DMS114 treated with DMSO at 0.1 percent for 48 hours (cell line): ENCODE results near the gene MAG.
A peak's percentile ranks its signal among the peaks of the same experiment; 100 is the strongest.

Experiments
- DNase-seq: peaks from one replicate; lab custom pipeline; 2025; ENCODE audit not compliant: unreplicated experiment; lab: John Stamatoyannopoulos, UW

Gene MAG

DNA sequence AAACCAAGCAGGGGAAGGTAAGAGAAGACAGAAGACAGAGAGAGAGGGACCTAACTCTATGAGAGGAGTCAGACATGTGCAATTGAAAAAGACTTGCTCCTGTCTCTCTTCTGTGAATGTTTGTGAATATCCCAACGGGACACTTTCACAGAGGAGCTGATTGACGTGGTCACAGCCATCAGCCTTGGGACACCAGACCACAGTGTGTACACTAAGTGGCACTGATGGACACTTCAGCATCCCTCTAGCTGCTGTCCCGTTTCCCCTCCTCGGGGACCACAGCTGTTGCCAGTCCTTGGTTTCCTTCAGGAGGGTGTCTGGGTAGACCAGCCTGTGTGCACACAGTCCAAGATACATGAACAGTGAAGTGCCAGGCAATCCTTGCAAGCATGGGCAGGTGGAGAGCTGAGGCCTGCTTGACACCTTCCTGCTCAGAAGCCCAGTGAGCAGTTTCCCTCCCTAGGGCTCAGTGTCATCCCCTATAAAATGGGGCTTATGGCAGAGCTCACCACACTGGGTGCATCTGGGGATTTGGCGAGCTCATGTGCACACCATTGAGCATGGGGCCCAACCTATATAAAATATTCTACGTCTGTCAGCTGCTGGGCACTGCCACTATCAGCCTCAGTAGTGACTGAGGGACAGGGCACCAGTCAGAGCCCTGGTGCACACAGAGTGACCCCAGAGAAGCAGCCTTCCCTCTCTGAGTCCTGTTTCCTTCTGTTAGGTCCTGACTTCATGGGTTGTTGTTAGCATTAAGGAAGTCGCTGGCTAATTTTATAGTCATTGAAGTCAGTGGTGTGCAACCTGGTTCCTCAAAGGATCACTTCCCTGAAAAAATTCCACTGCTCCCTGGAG, 27.5 kb upstream of the MAG start:
- no peak for DNase-seq

DNA sequence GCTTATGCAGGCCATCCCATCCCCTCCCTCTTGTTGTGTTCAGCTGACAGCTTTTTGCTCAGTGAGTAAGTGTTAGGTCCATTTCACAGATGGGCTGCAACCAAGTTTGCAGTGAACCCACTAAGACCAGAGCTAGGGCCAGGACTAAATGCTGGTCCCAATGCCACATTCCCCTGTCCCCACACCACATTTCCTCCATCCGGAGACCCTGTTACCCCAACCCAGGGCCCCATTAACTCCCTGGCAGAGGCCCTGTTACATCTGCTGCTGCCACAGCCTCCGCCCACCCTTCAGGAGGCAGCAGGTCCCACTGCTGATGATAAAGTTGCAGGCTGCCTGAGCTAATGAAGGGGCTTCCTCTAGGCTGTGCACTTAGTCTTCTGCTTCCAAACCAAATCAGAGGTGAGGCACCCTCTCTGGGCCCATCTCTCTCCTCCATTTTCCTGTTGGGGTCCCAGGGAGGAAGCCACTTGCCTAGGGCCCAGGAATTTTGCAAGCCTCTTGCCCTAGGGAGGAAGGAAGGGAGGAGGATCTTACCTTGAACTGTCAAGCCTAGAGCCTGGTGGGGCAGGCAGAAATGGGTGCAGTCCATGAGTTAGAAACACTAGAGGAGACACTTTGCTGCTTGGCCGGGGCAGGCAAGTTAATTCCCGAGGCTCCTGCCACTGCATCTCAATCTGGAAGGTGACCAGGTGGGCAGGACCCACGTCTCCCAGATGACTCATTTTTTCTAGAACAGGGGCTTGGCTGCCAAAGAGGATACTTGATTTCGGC, 26.6 kb upstream of the MAG start:
- DNase-seq, result no peak

DNA sequence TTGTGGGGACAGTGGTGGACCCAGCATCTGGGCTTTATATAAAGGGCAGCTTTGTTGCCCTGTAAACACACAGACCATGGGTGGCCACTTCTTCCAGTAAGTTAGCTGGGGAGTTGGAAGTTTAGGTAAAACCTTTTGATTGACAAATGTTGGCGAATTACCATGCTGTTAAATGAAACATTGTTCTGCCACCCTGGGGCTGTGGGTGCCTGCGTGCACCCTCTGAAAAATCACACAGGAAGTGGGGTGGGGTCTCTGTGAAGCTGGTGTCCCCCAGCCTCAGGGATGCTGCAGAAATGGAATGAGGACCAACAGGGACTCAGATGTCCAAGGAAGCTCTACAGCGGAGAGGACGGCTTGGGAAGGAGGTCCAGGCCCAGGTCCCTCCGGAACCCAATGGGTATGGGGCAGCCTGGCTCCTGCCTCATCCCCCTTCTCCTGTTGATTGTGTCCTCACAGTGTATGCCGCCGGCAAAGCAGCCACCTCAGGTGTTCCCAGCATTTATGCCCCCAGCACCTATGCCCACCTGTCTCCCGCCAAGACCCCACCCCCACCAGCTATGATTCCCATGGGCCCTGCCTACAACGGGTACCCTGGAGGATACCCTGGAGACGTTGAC, 26.0 kb upstream of the MAG start:
- DNase-seq, result no peak

DNA sequence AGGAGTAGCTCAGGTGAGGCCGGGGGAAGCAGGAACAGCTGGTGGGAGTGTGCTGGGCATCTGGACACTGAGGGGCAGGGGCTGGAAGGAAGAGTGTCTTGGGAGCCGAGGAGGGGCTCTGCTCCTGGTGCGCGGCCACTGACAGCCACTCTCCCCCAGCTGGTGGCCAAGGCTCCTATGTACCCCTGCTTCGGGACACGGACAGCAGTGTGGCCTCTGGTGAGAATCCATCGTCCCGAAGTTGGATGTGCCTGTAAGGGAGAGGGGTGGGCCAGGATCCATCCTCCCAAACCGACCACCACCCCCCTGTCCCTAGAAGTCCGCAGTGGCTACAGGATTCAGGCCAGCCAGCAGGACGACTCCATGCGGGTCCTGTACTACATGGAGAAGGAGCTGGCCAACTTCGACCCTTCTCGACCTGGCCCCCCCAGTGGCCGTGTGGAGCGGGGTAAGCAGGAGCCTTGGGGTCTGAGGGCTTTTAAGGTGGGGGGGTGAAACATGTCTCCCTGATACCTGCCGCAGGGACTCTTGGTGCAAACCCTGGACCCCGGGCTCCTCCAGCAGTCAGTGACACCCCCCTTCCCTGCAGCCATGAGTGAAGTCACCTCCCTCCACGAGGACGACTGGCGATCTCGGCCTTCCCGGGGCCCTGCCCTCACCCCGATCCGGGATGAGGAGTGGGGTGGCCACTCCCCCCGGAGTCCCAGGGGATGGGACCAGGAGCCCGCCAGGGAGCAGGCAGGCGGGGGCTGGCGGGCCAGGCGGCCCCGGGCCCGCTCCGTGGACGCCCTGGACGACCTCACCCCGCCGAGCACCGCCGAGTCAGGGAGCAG, 25.2 kb upstream of the MAG start:
- DNase-seq, result no peak

DNA sequence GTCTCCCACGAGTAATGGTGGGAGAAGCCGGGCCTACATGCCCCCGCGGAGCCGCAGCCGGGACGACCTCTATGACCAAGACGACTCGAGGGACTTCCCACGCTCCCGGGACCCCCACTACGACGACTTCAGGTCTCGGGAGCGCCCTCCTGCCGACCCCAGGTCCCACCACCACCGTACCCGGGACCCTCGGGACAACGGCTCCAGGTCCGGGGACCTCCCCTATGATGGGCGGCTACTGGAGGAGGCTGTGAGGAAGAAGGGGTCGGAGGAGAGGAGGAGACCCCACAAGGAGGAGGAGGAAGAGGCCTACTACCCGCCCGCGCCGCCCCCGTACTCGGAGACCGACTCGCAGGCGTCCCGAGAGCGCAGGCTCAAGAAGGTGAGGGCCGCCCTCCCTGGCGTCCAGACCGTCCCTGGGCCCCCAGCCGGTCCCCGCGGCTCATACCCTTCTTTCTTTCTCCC, 24.6 kb upstream of the MAG start:
- DNase-seq, result no peak

DNA sequence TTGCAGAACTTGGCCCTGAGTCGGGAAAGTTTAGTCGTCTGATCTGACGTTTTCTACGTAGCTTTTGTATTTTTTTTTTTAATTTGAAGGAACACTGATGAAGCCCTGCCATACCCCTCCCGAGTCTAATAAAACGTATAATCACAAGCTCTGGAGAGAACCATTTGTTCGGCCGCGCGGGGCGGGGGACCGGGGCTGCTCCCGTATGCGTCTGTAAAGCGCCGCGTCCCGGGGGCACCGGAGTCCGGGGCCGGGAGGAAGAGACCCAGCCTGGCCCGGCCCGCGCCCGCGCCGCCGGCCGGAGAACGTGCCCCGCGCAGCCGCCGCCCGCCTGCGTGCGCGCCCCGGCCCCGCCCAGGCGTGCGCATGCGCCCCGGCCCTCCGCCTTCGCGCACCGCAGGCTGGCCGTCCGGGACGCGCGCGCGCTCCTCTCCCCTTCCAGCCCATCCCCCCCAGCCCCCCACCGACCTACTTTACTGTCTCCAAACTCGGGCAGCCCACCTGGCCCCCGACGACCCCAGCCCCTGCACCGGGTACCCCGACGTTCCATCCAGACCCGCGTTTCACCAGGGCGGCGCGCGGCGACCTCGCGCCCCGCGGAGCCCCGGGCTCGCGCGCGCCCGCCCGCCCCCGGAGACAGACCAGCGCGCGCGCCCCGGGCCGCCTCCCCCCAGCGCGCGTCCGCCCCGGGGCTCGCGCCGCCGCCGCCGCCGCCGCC, 24.0 kb upstream of the MAG start:
- DNase-seq, result peak; percentile 44

DNA sequence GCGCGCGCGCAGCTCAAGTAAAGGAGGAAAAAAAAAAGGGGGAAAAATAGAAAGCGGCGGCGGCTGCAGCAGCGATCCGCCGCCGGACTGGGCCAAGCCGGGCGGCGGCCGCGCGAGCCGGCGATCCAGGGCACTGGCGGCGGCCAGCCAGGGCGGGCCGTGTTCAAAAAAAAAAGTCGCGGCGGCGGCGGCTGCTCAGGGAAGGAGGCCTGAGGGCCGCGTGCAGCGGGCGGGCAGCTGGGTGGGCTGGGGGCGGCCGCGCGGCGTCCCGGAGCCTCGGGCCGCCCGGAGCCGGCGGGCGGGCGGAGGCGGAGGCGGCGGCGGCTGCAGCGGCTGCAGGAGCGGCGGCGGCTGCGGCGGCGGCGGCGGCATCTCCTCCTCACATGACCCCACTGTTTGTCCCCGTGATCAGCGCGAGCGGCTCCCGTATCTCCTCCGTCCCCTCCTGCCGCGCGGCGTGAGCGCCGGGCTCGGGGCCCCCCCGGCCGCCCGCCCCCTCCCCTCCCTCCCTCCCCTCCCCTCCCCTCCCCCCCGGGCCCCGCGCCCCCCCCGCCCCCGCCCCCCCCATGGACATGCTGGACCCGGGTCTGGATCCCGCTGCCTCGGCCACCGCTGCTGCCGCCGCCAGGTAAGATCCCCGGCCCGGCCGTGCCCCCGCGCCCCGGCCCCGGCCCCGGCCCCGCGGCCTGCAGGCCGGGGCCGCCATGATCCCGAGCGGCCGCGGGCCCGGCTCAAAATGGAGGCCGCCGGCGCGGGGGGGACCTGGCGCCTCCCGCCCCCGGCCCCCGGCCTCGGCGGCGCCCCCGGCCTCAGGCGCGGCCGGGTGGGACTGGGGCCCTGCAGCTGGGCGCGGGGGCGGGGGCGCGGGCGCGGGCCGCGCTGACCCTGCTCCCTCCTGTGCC, 23.2 kb upstream of the MAG start, which contains the start of gene USF2:
Gene USF2 (plus strand): TSS at position 427 of the 902 bp plus-strand sequence. CDS start 140 bp downstream, at position 567.
- DNase-seq, result peak; percentile 57

DNA sequence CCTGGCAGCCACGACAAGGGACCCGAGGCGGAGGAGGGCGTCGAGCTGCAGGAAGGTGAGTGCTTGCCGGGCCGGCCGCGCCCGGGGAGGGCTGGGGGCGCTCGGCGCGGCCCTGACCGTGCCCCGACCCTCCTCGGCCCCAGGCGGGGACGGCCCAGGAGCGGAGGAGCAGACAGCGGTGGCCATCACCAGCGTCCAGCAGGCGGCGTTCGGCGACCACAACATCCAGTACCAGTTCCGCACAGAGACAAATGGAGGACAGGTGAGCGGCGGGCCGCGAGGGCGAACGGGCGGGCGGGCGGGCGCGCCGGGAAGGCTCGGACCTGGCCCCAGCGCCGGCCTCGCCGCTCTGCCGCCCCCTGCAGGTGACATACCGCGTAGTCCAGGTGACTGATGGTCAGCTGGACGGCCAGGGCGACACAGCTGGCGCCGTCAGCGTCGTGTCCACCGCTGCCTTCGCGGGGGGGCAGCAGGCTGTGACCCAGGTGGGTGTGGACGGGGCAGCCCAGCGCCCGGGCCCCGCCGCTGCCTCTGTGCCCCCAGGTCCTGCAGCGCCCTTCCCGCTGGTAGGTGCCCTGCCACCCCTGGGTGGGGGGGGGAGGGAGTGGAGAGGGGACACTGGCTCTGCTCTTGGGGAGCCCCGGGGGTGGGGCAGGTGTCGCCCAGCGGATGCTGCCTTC, 22.4 kb upstream of the MAG start:
- DNase-seq, result peak; percentile 44

DNA sequence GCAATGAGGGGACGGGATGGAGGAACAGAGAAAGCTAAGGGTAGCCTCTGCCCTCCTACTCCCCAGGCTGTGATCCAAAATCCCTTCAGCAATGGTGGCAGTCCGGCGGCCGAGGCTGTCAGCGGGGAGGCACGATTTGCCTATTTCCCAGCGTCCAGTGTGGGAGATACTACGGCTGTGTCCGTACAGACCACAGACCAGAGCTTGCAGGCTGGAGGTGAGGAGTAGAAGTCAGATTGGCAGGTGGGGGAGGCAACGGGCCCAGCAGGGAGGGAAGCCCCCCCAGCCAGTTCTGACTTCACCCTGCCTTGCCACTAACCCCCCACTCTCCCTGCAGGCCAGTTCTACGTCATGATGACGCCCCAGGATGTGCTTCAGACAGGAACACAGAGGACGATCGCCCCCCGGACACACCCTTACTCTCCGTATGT, 21.6 kb upstream of the MAG start:
- no peak for DNase-seq

DNA sequence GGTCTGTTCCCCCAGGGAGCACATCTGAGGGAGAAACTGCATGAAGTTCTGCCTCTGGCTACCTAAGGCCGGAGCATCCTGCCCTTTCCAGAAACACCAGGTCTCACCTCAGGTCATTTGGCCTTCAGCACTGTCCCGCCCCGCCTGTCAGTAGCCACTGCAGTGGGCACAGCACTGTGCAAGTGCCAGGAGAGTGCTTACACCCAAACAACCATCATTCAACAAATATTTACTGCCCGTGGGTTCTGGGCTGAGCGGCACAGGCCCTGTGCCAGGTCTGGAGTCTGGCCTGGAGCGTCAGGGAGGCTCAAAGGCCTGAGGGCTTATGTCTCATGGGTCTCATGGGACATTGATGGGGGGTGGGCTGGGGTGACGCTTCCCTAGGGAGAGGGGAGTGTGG, 20.4 kb upstream of the MAG start:
- no peak for DNase-seq

DNA sequence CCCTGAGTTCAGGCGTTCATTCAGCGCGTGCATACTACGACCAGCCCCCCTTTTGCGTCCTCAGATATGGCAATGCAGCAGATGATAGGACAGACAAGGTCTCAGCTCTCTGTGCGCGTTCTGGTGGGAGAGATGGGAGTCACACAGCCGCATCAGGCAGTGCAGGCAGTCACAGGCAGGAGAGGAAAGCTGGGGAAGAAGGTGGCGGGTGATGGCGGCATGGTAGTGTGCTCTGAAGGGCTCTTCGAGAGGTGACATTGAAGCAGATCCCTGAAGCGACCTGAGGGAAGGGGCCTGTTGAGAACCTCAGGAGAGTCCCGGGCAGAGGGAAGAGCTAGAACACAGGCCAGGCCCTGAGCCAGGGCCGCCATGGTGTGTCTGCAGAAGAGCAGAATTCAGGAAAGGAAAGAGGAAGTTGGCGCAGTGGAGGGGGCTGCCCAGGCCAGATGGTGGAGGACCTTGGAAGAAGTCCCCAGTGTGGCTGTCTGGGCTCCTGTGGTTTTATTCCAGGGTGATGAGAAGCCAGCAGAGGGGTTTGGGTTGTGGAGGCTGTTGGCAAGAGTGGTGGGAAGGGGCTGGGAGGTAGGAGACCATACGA, 19.7 kb upstream of the MAG start:
- no peak for DNase-seq

DNA sequence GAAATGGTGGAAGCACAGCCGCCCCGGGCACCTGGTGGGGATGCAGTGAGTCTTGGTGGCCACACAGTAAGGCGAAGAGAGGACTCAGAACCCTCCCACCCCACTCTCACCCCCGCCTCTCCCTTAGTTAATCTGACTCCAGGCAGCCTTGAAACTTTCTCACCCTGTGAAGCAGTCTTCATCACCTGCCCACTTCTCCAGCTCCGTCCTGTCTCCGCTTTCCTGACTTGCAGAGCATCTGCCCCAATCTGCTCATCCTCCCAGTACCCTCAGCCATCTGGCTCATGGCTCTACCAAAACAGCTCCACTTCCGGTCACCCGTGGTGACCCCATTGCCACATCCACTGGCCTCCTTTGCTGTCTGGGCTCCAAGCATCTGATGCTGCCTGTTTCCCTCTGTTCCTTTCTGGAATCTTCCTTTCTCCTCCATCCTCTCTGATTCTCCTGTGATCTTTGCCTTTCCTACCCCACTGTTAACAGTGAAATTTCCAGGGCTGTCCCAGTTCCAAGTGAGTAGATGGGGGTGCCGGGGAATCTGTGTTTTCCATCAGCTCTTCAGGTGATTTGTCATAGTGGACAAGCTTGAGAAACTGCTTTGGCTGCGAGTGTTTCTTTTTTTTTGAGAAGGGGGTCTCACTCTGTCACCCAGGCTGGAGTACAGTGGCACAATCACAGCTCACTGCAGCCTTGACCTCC, 18.9 kb upstream of the MAG start:
- DNase-seq, result no peak

DNA sequence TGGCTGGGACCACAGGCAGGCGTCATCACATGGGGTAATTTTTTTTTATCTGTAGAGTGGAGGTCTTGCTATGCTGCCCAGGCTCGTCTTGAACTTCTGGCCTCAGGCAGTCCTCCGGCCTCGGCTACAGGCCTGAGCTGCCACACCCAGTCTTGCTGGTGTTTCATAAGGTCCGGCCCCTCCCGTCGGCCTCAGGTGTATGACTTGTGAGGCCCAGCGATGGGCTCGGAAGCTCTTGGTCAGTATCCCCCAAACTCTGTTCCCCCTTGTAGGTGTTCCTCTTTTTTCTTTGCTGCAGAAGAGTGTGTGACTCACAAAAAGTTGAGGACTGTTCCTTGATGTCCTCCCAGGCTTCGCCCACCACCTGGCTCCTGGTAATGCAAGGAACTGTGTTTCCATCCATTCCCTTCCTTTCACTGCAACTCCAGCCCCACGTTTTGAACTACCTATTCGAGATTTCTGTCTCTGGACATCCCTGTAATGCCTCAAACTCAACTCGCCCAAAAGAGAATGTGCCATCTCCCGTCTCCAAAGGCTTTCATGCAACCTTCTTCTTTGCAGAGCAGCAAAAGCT, 18.2 kb upstream of the MAG start:
- DNase-seq, result no peak

DNA sequence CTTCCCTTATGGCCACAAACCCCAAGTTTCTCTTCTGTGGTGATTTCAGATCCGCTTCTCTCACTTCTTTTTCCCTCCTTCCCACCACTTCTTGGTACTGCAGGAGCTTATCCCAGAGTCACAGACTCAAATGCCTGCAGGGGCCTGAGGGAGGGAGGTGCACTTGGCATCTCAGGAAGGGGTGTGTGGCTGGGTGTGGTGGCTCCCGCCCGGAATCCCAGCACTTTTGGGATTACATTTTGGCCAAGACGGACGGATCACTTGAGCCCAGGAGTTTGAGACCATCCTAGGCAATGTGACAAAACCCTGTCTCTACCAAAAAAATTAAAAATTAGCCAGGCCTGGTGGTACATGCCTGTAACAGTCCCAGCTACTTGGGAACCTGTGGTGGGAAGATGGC, 17.6 kb upstream of the MAG start:
- no peak for DNase-seq

DNA sequence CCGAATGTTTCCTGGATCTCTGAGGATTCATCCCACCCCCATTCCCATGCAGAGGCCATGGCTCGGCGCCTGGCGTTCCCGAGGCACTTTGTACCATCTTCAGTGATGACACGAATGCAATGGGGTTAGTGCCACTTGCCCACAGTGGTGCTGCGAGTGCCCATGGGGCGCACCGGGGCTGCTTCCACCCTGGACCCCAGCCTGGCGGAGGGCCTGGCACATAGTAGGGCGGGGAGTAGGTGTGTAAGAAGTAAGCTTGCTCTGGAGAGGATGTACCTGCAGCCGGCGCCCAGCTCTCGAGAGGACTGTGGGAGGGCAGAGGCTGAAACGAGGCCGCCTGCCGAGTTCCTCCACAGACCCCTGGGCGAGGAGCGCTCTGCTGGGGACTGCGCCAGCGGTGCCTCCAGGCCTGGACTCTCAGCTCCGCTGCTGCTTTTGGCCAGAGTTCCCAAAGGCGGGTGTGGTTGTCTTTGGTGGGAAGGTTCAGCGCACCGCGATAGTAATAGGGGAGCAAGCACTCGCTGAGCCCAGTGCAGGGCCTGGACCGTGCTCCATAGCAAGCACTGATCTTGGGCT, 15.2 kb upstream of the MAG start:
- no peak for DNase-seq

DNA sequence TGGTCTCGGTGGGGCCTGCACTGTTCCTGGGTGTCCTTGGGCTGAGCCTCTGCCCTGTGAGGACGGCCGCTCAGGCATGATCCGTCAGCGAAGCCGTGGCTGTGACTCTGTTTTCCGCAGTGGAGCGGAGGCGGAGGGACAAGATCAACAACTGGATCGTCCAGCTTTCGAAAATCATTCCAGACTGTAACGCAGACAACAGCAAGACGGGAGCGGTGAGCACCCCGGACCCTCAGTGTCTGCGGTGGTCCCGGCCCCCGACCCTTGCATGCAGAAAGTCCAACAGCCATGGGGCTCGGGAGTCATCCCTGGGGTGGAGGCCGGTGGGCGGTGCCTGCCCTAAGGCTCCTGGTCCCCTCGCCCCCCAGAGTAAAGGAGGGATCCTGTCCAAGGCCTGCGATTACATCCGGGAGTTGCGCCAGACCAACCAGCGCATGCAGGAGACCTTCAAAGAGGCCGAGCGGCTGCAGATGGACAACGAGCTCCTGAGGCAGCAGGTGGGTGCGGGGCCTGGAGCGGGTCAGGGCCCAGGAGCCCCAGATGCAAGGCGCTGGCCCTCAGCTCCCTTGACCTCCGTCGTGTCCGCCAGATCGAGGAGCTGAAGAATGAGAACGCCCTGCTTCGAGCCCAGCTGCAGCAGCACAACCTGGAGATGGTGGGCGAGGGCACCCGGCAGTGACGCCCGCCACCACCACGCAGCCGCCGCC, 13.2 kb upstream of the MAG start:
- DNase-seq, result no peak
